HepG2 (cell line): ENCODE results near the gene FKBP10. TPM values are rescaled to one million over a fixed set of nuclear protein-coding genes. Genes with fewer than 3 reads are reported as not detected.

Source experiments
- ARNTL ChIP-seq: sonication (generic); formaldehyde crosslinking; IDR thresholded peaks from 2 replicates; pipeline ENCODE4 v1.4.0; 2020; ENCODE audit warnings: mild to moderate bottlenecking, missing genetic modification reagents
- BATF2 ChIP-seq: sonication (generic); formaldehyde crosslinking; IDR thresholded peaks from 2 replicates; pipeline ENCODE4 v1.8.0; 2022; ENCODE audit warnings: mild to moderate bottlenecking, missing genetic modification reagents, moderate library complexity
- BORCS8-MEF2B ChIP-seq: sonication (generic); formaldehyde crosslinking; IDR thresholded peaks from 2 replicates; pipeline ENCODE4 v1.8.0; 2022; ENCODE audit warnings: mild to moderate bottlenecking, missing genetic modification reagents
- ETV5 ChIP-seq: IDR thresholded peaks from 2 replicates; pipeline ENCODE4 v1.6.1; 2018; ENCODE audit warnings: missing biosample characterization, missing genetic modification reagents, inconsistent platforms, borderline replicate concordance
- JUND ChIP-seq: sonication (generic); formaldehyde crosslinking; IDR thresholded peaks from 2 replicates; pipeline ENCODE4 v1.8.0; 2022; ENCODE audit warnings: mild to moderate bottlenecking, missing genetic modification reagents
- KDM2A ChIP-seq: sonication (generic); formaldehyde crosslinking; IDR thresholded peaks from 2 replicates; pipeline ENCODE4 v1.4.0; 2020; ENCODE audit warnings: low read depth, missing genetic modification reagents, borderline replicate concordance
- MED13 ChIP-seq: sonication (generic); formaldehyde crosslinking; IDR thresholded peaks from 2 replicates; pipeline ENCODE4 v1.5.0; 2020; ENCODE audit warnings: missing genetic modification reagents
- PHF8 ChIP-seq: sonication (generic); formaldehyde crosslinking; IDR thresholded peaks from 2 replicates; pipeline ENCODE4 v1.5.0; 2020; ENCODE audit warnings: missing genetic modification reagents
- STAT5B ChIP-seq: sonication (generic); formaldehyde crosslinking; IDR thresholded peaks from 2 replicates; pipeline ENCODE4 v1.4.0; 2020; ENCODE audit warnings: missing genetic modification reagents
- ZBTB14 ChIP-seq: sonication (generic); formaldehyde crosslinking; IDR thresholded peaks from 2 replicates; pipeline ENCODE4 v1.4.0; 2020; ENCODE audit warnings: missing genetic modification reagents
- ZMAT3 ChIP-seq: sonication (generic); formaldehyde crosslinking; conservative IDR thresholded peaks from 2 replicates; pipeline ENCODE4 v1.7.0; 2021; ENCODE audit warnings: missing genetic modification reagents
- ZNF407 ChIP-seq: sonication (generic); formaldehyde crosslinking; IDR thresholded peaks from one replicate; pipeline ENCODE4 v1.5.1; 2020; ENCODE audit warnings: mild to moderate bottlenecking, missing genetic modification reagents; ENCODE audit errors: not compliant biosample characterization
- ZNF598 ChIP-seq: sonication (generic); formaldehyde crosslinking; IDR thresholded peaks from 2 replicates; pipeline ENCODE4 v1.5.1; 2020; ENCODE audit warnings: mild to moderate bottlenecking, missing genetic modification reagents, borderline replicate concordance
- polyA plus RNA-seq, 8 experiments: library from polyadenylated mRNA; depleted of rRNA in 3 of 8; stranded (reverse) in 7 of 8; unstranded in 1 of 8; fragments of >200 nt; fragmentation: Illumina TruSeq in 4 of 8; extraction: Trizol in 4 of 8; gene quantifications; 2 replicates each; pipeline versions ENCODE4 v1.2.1 to v1.2.3, GENCODE V29; 2011 to 2016; ENCODE audit warnings: low read depth in 4 of 8, missing spikeins in 1 of 8, mixed read lengths in 1 of 8; ENCODE audit not compliant: insufficient read depth in 1 of 8
- total RNA-seq, 5 experiments: library from RNA; depleted of rRNA; stranded (reverse); fragments of >200 nt; fragmentation: Illumina TruSeq; extraction: Trizol; gene quantifications; 2 replicates each; pipeline ENCODE4 v1.2.3, GENCODE V29; 2016; ENCODE audit warnings: low read depth in 1 of 5
- TF ChIP-seq, protein P1 (sequence below): sonication (generic); formaldehyde crosslinking; IDR thresholded peaks from 2 replicates; pipeline ENCODE4 v1.4.0; 2020; ENCODE audit warnings: missing genetic modification reagents, mild to moderate bottlenecking, borderline replicate concordance
- TF ChIP-seq, protein P2 (sequence below): sonication (generic); formaldehyde crosslinking; IDR thresholded peaks from 2 replicates; pipeline ENCODE4 v1.4.0; 2020; ENCODE audit warnings: mild to moderate bottlenecking, low read depth, missing genetic modification reagents

Gene FKBP10
- total and polyA plus RNA-seq, 2 of the 13 experiments (the other 11 are each of a cell fraction or from before 2014, with no cell fraction given): 149 to 573 TPM

- TF ChIP-seq, protein P1, sequence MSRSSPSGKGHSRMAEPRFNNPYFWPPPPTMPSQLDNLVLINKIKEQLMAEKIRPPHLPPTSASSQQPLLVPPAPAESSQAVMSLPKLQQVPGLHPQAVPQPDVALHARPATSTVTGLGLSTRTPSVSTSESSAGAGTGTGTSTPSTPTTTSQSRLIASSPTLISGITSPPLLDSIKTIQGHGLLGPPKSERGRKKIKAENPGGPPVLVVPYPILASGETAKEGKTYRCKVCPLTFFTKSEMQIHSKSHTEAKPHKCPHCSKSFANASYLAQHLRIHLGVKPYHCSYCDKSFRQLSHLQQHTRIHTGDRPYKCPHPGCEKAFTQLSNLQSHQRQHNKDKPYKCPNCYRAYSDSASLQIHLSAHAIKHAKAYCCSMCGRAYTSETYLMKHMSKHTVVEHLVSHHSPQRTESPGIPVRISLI: peak; percentile 60; the same call in 1 of the 2 replicates
- 0 out of 2 replicates have a peak, but pooled peaks have one; percentile 34 for TF ChIP-seq PHF8
- TF ChIP-seq KDM2A (CRISPR knock-in tag): peak; percentile 93
- TF ChIP-seq, protein P2, sequence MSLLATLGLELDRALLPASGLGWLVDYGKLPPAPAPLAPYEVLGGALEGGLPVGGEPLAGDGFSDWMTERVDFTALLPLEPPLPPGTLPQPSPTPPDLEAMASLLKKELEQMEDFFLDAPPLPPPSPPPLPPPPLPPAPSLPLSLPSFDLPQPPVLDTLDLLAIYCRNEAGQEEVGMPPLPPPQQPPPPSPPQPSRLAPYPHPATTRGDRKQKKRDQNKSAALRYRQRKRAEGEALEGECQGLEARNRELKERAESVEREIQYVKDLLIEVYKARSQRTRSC (CRISPR knock-in tag): peak; percentile 79; the same call in 1 of the 2 replicates
- 0 out of 2 replicates have a peak, but pooled peaks have one; percentile 51 for TF ChIP-seq JUND (CRISPR knock-in tag)
- peak; percentile 47; the same call in 1 of the 2 replicates for TF ChIP-seq BORCS8-MEF2B
- peak; percentile 50; the same call in 1 of the 2 replicates for TF ChIP-seq STAT5B (CRISPR knock-in tag)
- no peak for TF ChIP-seq MED13
- peak; percentile 54; the same call in 1 of the 2 replicates for TF ChIP-seq ARNTL (CRISPR knock-in tag)
- no peak for TF ChIP-seq BATF2
- no peak for TF ChIP-seq ZMAT3
- no peak for TF ChIP-seq ZNF407 (CRISPR knock-in tag)
- peak; percentile 42; the same call in 1 of the 2 replicates for TF ChIP-seq ETV5 (CRISPR knock-in tag)
- TF ChIP-seq ZNF598 (CRISPR knock-in tag): 0 out of 2 replicates have a peak, but pooled peaks have one; percentile 38
- TF ChIP-seq ZBTB14 (CRISPR knock-in tag): no peak
These were observed 11.2 kb upstream of the FKBP10 start (continued) for GRCh38 chr17:41801374-41802271.
